ENCODE results near the gene PTPRM.
A peak's percentile ranks its signal among the peaks of the same experiment; 100 is the strongest.

Gene PTPRM

GRCh38 chr18:7641813-7642212 lies 74.7 kb downstream of the PTPRM start (continued):
- TF ChIP-seq ZNF169 (tag by site-specific recombination; IDR thresholded peaks at IDR 0.05) (no peak), ZNF155 (tag by site-specific recombination; IDR thresholded peaks at IDR 0.05) (no peak), TRIM28 (IDR thresholded peaks at IDR 0.05; ENCODE audit: borderline replicate concordance, low read length) (no peak), ZNF335 (tag by site-specific recombination; conservative IDR thresholded peaks at IDR 0.05) (no peak), BCL11A (tag by site-specific recombination; IDR thresholded peaks at IDR 0.05; ENCODE audit: low read depth) (no peak), ZNF830 (tag by site-specific recombination; IDR thresholded peaks at IDR 0.05; ENCODE audit: low read depth) (no peak)

- TF ChIP-seq ZBTB44 (tag by site-specific recombination; IDR thresholded peaks at IDR 0.05) = no peak
- no peak for TF ChIP-seq ZEB2 (tag by site-specific recombination; IDR thresholded peaks at IDR 0.05)
- no peak for TF ChIP-seq ZNF169 (tag by site-specific recombination; IDR thresholded peaks at IDR 0.05)
- CTCF ChIA-PET = no interaction called here
Measured at GRCh38 chr18:7642331-7642890, 75.3 kb downstream of the PTPRM start.

DNA sequence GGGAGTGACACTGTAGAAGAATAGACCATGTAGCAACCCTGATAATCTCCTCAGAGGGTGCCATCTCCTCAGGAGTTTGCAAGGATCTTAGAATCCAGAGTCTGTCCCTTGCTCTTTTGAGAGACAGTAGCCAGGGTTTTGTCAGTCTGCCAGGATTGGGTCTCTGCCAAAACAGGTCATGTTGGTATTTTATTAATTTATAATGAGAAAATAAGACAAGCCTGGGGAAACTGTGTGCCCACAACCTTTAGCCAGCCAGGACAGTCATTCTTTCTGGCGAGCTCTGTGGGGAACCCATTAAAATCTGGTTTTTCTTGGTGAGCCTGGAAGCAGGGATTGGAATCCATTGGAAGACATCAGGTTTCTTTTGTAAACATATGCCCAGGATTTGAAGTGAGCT lies 78.6 kb downstream of the PTPRM start:
- ChIA-PET CTCF (interaction anchor here (0.7 kb wide), 1 partner anchor 136 kb away, joined by 3 read pairs; no protein-coding TSS in a partner anchor), POLR2A (no interaction called here)
- H3K27ac ChIP-seq (ENCODE audit: extremely low read depth, low read depth, low read length) = 0 out of 2 replicates have a peak overlapping the region, but pooled peaks have one; percentile 24

More at GRCh38 chr18:7642331-7642890, 75.3 kb downstream of the PTPRM start:
- Histone ChIP-seq H3K9me3 (ENCODE audit: control insufficient read depth, insufficient read depth, low read depth, low read length) (no peaks in the 10 kb centered on the region), H3K4me1 (ENCODE audit: control insufficient read depth, insufficient read depth, low read length) (peaks cover 16% of the 10 kb centered on the region), H3K27ac (ENCODE audit: extremely low read depth, low read depth, low read length) (no peak overlapping the region), H3K4me3 (ENCODE audit: low read depth, low read length) (no peak overlapping the region), H3K36me3 (ENCODE audit: control insufficient read depth in 2 of 2, insufficient read depth in 1 of 2, low read length in 2 of 2) (no peaks in the 10 kb centered on the region; a peak in 1 of 3 replicates)
- POLR2A ChIA-PET = no interaction called here

More for the DNA sequence above, 78.6 kb downstream of the PTPRM start:
- H3K36me3 ChIP-seq (ENCODE audit: control insufficient read depth in 2 of 2, insufficient read depth in 1 of 2, low read length in 2 of 2) = no peaks in the 10 kb centered on the region
- TF ChIP-seq, protein P1, sequence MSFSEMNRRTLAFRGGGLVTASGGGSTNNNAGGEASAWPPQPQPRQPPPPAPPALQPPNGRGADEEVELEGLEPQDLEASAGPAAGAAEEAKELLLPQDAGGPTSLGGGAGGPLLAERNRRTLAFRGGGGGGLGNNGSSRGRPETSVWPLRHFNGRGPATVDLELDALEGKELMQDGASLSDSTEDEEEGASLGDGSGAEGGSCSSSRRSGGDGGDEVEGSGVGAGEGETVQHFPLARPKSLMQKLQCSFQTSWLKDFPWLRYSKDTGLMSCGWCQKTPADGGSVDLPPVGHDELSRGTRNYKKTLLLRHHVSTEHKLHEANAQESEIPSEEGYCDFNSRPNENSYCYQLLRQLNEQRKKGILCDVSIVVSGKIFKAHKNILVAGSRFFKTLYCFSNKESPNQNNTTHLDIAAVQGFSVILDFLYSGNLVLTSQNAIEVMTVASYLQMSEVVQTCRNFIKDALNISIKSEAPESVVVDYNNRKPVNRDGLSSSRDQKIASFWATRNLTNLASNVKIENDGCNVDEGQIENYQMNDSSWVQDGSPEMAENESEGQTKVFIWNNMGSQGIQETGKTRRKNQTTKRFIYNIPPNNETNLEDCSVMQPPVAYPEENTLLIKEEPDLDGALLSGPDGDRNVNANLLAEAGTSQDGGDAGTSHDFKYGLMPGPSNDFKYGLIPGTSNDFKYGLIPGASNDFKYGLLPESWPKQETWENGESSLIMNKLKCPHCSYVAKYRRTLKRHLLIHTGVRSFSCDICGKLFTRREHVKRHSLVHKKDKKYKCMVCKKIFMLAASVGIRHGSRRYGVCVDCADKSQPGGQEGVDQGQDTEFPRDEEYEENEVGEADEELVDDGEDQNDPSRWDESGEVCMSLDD (tag by site-specific recombination; IDR thresholded peaks at IDR 0.05) = no peak
- TF ChIP-seq, protein P2, sequence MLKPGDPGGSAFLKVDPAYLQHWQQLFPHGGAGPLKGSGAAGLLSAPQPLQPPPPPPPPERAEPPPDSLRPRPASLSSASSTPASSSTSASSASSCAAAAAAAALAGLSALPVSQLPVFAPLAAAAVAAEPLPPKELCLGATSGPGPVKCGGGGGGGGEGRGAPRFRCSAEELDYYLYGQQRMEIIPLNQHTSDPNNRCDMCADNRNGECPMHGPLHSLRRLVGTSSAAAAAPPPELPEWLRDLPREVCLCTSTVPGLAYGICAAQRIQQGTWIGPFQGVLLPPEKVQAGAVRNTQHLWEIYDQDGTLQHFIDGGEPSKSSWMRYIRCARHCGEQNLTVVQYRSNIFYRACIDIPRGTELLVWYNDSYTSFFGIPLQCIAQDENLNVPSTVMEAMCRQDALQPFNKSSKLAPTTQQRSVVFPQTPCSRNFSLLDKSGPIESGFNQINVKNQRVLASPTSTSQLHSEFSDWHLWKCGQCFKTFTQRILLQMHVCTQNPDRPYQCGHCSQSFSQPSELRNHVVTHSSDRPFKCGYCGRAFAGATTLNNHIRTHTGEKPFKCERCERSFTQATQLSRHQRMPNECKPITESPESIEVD (tag by site-specific recombination; IDR thresholded peaks at IDR 0.05) = 0 out of 2 replicates have a peak, but pooled peaks have one; percentile 20
- peaks cover 16% of the 10 kb centered on the region for H3K4me1 ChIP-seq (ENCODE audit: control insufficient read depth, insufficient read depth, low read length)
- no peaks in the 10 kb centered on the region for H3K9me3 ChIP-seq (ENCODE audit: control insufficient read depth, insufficient read depth, low read depth, low read length)
- H3K4me3 ChIP-seq (ENCODE audit: low read depth, low read length) = no peak overlapping the region

Data from HEK293 (cell line).